Activated CD4-positive, alpha-beta T cell treated with anti-CD3 and anti-CD28 coated beads for 24 hours (primary cell): ENCODE measurements around the gene LY86.
"Not testable (repeated sequence)": the region's sequence is repeated elsewhere in the genome, so short reads cannot be mapped to it uniquely, and the experiment has no call there.

Experiments used
- DNase-seq, 2 donors: peaks; one replicate each; pipeline ENCODE4 v3.0.0-alpha.2; 2020; ENCODE audit warnings: low read depth in 2 of 2

LY86 gene

DNA sequence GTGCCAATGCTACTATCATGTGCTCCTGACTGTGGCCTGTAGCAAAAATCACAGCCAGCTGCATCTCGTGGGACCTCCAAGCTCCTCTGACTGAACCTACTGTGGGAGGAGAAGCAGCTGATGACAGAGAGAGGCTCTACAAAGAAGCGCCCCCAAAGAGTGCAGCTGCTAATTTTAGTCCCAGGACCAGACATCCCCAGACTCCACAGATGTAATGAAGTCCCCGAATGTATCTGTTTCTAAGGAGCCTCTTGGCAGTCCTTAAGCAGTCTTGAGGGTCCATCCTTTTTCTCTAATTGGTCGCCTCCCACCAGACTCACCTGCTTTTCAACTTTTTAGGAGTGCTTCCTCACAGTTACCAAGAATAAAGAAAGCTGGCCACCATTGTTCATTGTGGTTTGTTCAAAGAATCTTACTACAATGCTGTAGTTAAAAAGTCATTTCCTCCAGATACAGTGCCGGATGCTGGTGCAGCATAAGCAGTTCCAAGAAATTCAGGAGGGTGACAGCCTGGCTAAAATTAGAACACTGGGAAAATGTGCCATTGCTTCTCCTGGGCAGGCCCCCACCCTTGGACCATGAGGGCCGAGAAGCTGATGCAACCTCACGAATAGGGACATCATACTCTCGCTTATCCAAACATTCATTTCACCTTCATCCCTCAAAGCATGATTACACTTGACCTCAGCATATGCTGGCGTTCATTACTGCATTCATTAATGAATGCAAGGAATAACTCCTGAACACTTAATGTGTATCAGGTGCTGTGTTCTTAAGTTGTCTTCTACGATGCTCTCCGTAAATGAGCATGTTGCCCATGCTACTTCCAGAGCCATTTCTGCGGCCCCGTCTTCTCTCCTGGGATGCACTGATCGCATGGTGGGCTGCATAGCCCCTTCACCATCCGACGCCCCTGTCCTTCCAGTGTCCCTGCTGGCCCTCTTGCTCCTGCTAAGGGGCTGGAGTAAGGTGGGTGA lies 66.4 kb downstream of the LY86 start:
- no peak for DNase-seq

DNA sequence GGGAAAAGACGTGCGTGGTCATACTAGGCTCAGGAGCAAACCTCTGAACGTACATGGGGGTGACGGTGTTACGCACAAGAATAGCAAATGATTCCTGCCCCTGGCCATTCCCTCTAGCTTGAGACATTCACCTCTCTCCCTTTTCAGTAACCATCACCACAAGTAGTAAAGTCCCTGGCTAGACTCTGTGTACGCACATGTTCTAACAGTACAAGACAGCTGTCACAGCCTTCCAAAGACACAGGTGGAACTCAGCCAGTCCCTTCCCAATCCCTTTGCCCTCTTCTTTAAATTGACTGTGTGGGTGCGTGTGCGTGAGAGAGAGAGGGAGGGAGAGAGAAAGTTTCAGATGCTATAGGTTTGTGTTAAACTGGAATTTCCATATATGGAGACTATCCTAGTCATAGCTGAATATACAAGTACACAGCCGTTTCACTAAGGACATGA lies 67.3 kb downstream of the LY86 start:
- DNase-seq = no peak

DNA sequence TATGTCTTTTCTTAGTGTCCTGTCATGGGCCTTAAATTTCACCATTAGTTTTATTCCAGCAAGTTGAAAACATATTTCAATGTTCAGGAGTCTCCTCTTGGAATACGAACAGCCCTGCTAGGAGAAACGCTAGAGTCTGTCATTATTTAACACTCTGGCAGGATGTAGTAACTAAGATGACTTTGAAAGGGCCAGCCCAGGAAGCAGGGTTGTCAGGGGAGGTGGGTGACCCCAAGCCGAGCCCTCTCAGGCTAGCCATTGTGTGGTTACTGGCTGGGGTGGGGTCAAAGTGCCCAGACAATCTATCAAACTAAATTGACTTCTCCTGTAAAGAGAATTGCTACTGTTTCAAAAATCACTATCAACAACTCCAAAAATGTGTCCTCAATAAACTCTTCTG lies 67.8 kb downstream of the LY86 start:
- no peak for DNase-seq

DNA sequence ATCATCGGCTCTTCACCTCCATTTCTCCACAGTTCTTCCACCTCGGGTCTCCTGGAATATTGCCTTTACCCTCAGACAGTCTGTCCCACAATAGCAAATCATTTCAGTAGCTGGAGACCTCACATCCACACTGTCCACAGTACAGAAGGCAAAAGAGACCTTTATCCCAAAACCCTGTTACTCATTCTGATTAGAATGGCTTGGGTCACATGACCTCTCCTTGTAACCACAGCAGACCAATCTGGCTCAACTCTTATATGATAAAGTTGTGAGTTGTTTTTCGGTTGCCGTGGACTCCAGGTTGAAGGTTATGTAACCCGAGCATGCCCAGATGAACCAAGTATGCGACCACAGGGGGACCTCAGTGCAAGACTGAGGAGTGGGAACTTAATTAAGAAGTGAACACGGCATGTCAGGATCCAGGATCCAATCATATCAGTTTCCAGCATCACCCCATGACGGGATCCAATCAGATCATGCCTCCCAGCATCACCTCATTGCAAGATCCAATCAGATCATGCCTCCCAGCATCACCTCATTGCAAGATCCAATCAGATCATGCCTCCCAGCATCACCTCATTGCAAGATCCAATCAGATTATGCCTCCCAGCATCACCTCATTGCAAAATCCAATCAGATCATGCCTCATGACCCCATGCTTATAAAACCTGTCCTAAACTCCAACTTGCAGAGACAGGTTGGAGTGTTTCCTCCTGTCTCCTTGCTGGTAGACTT lies 68.7 kb downstream of the LY86 start:
- DNase-seq = no peak

DNA sequence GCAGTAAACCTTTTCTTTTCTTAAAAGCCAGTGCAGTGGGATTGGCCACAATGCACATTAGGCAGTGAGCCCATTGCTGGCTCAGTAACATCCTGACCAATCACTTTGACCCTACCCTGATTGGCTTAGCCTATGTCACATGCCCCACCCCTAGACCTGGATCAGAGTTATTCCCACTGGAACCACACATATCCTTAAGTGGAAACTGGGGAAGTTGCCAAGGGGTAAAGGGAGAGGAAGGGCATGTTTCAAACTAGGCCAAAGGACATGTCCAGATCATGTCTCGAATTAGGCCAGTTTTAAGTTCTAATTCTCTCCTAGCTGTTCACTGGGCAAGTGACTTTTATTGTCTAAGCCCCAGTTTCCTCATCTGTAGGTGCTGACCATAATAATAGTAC lies 69.3 kb downstream of the LY86 start:
- no peak for DNase-seq

DNA sequence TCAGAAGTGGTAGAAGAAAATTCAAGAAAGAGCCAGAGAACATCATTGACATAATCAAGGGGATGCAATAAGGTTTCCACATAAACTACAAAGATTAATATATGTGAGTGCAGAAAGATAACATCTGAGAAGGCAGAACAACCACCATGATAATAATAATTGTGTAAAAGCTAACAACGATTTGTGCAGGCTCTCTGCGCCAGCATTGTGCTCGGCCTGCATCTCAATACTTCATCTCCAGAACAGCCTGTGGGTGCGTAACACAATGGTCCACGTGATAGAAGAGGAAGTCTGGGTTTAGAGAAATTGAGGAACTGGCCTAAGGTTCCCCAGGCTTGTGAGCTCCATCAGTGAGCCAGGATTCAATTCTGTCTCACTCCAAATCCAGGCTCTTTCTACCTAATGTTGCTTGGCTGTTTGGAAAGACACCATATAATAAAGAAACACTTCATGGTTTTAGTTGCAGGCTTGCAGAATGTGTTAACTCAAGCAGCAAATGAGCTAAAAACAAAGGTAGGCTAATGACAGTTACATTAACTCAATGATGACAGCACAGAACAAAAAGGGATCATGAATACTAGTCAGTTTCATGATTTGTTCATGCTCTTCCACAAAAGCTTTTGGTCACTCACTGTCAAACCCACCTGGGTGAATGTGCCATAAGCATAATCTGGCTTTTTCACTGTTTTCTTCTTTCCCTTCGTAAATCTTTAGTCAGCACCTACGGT lies 71.2 kb downstream of the LY86 start:
- no peak for DNase-seq

DNA sequence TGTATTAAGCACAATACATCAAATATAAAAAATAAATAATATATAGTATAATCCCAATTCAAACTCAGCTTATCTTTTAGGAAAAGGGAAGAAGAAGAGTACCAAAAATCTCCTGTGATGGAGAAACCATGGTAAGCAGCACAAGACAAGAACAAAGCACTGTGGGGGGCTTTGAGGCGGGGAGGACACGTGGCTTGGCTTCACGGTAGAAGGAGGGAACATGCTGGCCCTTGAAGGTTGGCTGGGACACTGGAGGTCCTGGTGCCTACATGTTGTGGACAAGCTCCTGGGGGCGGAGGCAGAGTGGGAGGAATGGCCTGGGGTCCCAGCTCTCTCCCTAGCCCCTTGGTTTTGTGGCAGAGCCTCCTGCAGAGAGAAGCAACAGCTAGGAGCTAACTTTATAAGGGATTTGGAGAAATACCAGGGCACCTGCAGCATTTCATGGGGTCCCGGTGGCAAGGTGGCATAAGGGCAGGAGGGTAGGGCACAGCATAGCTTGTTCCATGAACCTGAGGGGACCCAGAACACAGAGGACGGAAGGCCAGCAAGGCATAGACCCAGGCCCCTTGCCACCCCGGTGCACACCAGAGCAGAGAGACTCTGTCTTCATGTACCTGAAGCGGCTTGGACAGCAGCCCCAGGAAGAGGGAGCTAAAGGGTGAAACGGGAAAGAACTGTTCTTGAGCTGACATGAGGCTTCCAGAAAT lies 72.0 kb downstream of the LY86 start:
- DNase-seq = no peak

DNA sequence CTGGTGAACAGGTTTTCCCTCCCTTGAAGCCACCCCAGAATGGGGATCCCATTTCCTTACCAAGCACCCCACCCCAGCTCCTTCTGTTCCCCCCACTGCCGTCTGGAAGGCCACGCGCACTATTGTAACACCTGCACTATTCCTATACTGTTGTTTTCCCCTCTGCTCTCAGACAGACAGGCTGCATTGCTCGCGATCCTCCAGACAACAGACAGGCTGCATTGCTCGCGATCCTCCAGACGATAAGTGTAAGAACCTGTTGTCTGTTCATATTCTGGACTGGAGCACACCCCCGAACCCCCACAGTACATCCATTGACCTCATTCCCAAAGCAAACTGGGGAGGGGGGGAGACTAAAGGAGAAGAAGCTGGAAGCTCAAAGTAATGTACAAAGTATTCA lies 72.7 kb downstream of the LY86 start:
- no peak for DNase-seq

DNA sequence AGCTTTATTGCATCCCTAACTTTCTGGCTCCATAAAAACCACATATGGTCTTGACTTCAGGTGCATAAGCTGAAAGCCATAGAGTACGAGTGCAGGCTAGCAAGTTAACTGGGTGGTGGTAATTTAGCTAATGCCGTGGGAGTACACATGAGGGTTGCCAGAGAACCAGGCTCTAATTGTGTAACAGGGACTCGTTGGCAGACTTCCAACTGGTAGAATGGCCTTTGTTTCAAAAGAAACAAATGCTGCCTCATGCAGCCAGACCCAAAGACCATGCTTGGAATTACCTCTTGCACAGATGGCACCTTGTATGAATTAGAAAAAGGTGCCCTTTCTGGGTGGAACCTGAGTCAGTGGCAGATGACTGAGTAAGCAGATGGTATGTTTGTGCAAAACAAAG lies 73.2 kb downstream of the LY86 start:
- DNase-seq = no peak

DNA sequence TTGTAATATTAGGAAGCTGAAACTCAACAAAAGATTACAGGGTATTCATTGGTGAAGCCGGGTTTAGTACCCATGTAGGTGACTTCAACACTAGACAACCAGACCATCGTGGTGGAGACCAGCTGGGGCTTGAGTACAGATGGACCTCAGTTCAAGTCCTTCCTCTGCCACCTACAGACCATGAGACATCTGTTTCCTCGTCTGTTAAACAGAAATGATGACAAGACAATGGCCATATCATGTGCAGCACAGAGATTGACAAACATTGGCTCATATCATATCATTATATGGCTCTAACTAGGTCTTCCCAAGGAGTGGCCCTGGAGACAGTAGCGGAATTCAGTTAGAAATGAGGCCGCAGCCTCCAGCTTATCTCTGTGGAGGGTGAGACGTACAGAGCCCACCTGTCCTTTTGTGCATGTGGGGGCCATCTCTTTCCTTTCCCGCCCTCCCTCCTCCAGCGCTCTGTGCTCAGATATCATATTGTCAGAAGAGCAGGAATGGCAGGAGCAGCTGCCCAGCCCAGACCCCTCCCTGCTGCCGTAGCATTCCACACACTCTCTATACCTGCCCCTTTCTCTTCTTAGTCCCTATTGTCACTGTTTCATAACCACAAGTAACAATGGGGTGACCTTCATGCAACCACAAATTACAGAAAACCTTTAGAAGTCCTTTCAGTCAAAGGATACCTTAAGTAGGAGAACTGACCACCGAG lies 75.1 kb downstream of the LY86 start:
- DNase-seq = no peak

DNA sequence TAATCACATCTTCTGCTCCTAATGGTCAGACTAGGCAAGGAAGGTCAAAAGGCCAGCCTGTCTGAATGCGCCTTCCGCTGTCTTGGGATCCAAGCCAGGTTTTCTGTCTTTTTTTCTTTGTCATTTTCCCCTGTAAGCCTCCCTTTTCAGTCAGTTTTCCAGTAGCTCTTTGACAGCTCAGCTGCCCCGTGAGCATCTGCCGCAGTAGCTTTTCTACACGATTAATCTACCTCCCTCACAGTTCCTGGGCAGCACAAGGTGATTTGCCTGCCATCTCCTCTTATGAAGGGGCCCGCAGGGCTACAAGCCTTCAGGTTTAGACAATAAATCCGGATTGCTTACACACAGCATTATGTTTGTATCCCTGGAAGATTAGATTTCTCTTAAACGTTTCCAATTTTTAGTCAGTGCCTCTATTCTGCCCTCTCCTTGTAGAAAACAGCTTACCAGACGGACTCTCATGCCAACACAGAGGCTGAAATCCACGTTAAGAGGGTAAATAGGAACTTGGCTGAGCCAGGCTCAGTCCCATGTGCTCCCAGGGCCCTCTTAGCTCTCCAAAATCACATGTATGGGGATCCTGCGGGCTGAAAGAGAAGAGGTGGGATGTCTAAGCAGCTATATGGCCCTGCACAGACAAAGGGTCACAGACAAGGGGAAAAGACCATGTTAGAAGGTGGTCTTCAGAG lies 77.2 kb downstream of the LY86 start:
- no peak for DNase-seq

DNA sequence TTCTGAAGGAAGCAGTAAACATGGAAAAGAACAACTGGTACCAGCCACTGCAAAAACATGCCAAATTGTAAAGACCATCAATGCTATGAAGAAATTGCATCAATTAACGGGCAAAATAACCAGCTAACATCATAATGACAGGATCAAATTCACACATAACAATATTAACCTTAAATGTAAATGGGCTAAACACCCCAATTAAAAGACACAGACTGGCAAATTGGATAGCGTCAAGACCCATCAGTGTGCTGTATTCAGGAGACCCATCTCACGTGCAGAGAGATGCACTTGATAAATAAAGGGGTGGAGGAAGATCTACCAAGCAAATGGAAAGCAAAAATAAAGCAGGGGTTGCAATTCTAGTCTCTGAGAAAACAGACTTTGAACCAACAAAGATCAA lies 81.6 kb downstream of the LY86 start:
- not testable (repeated sequence) for DNase-seq

DNA sequence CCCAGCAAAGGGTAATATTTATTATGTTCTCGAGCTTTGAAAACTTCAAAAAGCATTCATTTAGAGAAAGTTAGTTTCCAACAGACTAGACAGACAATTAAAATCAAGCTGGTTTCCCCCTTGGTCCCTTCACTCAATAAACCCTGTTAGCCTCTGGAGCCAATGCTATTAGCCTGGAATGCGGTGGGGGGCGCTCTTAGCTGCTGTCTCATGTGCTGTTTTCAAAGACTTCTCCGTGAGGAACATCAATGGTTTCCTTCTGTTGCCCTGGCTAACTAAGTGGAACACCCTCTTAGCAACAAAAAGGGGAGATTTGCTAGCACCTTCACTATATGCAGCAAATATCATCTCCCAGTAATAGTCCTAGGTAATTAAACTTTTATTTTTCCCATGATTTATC lies 86.4 kb downstream of the LY86 start:
- DNase-seq = no peak

DNA sequence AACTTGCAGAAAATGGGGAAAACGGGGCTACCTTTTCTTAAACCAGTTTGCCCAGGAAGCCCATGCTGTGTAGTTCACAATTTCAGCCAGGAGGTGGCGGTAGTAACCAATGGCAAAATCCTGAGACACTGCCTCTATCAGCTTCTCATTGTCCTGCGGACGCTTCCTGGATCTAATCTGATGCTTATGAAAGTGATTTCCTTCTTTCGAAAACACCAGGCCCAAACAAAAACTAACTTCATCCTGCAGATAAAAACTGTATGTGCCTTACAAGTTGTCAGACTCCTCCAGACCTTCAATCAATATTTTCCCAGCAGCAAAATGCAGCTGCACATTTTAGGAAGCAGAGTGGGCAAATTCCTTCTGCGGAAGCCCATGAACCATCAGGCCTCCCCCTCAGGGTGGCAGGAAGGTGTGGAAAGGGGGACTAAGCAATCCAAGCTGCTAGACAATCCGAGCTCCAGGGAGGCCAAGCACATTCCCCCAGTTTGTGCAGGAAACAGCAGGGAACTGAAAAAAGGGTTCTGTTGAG lies 88.5 kb downstream of the LY86 start:
- peak; percentile 70 to 76 for DNase-seq

DNA sequence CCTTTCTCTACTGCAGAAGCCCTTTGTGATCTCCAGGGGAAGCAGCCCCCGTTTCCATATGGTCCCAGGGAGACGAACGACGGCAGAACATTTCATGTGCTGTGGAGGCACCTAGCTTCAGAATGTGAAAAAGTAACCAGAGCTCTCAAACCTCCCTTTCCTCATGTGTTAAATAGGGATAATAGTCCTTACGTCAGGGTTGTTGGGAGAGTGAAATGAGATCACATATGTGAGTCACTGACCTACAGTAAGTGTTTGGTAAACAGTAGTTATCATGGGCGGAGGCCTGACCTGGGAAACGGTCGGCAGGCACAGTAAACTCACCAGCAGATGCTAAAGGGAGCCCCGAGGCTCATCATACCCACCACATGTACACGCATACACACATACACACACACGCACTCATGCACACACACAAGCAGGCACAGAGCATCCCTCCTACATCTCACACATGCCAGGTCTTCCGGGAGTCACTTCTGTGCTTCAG lies 89.7 kb downstream of the LY86 start:
- no peak for DNase-seq

DNA sequence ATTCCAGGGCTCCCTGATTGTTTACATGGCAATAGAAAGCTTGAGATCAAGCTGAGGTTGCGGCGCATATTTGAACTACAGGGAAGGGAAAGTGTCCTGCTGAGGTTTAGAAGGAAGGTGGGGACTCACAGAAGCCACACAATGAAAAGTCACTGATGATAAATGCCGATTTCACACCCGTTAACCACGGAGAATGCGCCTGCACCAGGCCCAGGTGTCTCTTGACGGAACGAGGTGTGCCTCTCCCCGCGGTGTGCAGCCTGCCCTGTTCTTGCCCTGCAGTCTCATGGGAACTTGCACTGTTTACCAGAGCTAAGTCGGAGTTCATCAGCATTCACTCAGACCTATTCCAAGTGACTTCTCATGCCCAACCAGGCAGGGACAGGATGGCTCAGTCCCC lies 90.3 kb downstream of the LY86 start:
- DNase-seq = no peak

DNA sequence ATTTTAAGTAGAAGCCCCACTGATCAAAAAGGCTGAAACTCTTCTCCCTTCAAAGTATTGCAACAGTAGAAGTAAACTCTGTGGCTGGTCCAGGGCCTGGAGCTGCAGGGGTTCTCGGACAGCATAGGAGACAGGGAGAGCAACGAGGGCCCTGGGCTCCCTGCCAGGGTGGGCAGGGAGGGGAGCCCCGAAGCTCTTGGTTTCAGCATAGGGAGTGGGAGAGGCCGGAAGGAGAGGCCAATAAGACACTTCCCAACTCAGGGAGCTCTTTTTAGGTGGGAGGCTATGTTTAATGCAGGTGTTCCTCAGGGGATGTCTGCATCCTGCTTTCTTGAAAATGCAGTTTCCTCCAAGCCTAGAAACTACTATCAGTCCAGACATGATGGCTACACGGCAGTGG lies 91.1 kb downstream of the LY86 start:
- no peak for DNase-seq

DNA sequence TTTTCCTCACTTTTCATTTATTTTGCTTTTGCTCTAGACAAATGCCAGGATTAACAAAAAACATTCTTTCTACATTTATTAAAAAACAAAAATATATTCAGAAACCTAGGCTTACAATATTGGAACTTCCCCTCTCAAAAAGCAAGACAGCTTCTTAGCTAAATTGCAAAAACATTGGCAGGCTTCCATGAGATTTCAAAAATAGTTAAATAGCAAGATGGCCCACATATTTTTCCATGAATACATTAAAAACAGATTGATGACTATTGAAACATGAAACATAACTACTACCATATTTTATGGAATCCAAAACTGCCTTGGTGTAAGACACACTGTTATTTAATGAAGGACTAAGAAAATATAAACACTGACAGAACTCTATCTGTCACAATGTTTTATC lies 92.0 kb downstream of the LY86 start:
- DNase-seq = no peak

DNA sequence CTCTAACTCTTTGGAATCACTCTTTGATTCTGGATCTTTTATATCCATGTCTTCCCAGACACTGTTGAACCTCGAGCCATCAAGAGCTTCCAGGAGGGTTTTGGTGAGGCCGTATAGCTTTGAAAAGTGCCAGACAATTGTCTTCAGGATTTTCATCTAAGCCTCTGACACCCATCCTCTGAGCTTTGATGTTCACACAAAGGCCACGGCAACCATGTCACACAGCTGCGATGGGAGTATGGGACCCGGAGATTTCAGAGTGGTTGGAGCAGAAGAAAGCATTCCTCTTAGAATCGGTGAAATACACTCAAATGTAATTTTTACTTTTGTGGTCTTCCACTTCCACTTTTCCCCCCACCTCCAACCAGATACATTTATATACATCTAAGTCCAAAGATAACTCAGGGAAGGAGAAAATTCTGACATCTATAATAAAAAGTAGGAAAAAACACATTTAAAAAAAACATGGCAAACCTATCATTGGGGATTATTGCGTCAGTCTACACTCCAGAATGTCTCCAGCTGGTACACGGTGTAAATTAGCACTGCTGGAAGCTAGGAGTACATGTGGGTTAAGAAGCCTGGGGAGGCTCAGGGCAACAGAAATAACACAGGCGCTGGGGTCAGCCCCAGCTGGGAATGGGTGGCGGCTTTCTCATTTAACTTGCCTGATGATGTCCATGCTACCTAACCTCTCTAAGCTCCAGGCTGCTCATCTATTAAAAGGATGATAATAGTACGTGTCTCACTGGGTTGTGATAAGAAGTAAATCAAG lies 92.7 kb downstream of the LY86 start:
- DNase-seq = no peak
